Measurements from ENCODE around the gene PRKN.

PRKN gene

DNA sequence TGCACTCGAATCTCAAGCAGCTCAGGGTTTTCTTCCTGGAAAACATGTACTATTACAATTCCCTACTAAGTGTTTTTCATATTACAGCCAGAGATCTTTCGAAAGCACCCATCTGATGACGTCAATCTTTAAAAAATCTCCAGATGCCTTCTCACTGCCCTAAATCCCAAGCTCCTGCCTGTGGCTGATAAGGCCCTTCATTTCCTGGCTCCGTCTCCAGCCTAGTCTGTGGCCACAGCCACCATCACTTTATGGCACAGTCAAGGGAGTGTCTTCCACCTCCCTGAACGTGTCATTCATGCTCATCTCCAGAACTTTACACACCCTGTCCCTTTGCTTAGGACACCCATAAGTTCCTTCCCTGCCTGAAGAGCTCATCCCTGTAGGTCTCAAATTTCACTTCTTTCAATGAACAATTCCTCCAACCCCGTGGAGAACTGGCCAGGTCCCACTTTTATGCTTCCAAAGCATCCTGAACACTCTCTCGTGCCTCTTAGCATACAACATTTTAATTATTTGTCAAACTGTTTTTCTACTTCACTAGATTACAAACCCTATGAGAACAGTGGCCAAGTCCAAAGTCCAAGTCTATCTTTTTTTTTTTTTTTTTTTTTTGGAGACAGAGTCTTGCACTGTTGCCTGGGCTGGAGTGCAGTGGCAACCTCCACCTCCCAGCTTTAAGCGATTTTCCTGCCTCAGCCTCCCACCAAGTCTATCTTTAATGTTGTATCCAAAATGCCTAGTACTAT, 1347.6 kb downstream of the PRKN start:
- DNase-seq, result no peak

DNA sequence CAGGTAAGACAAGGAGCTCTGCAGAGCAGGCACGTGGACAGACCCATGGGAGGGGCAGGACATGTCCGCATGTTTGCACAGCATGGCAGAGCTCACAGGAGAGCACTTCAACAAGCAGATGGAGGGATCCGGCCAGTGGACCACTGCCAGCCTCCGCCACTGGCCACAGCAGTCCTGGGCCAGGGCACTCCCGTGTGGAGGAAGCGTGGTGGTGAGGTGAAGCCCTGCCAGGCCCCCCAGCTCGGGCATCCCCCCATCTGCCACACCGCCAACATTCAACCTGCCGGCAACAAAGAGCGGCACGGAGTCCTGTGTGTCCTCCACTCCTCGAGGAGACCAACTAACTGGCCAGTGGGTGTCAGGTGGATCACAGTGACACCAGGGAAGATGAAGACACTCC, 1349.5 kb downstream of the PRKN start:
- DNase-seq, result no peak

DNA sequence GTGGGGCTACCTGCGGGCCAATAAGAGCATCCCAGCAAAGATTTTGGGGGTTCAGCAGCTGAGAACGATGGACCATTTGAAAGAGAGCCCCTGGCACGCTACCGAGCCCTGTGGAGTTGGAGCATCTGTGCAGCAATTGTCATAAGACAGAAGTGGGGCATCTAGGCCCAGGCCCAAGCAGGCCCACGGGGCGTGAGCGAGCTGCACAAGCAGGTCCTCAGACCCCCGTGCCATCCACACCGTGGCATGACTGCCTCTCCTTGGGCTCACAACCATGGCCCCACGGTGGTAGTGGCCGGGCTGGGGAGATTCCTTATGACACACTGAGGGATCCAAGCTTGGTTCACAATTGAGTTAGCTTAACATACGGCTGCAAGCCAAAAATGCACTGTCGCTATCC, 1350.5 kb downstream of the PRKN start:
- no peak for DNase-seq

DNA sequence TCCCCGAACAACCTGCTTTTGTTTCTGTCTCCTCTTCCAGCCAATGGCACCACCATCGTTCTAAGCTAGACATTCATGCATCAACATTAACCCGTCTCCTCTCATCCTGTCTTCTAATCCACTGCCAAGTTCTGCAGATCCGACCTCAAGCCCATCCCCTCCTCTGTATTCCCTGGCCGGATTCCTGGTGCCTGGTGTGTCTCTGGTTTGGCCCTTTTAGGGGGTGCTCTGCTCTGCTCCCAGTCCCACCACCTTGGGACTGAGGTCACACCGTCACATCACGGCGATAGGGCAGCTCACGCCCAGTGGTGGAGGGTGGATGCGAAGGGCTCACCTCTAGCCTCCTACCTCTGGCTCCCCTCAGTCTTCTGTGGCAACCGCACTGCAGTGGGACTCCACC, 1351.2 kb downstream of the PRKN start:
- DNase-seq, result no peak

DNA sequence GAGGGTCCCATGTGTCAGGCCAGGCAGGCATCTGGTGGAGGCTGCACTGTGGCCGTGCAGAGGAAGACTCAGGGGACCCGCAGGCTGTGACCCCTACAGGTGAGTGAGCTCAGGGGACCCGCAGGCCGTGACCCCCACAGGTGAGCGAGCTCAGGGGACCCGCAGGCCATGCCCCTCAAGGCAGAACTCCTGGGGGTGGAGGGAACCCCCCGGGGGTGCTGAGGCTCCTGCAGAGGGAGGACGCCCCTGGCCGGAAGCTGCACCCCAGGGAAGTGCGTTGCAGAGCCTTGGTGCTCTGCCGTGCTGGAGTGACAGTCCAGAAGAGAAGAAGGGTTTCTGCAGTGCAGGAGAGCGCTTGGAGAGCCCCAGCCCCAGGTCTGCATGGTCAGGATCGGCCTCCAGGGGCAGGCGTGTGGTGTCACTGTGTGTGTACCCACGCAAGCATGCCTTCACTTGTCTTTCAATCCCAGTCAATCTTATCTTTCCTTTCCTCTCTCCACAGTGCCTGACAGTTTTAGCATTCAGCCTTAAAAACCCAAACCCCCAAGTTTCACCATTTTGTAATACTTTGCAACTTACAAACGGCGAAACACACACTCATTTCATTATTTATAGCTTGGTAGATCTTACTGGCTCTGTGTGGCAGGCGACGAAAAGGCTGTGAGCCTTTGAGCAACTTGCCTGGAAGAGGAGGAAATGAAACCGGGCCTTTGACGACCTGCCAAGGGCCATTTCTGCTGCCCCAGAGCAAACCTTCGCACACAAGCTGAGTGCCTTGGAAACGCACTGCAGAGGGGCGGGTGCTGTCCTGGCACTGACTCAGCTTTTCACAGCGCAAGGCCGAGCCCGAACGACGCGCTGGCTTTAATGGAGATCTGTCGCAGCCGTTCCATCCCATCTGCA, 1352.3 kb downstream of the PRKN start:
- DNase-seq, result peak; percentile 48 to 76

DNA sequence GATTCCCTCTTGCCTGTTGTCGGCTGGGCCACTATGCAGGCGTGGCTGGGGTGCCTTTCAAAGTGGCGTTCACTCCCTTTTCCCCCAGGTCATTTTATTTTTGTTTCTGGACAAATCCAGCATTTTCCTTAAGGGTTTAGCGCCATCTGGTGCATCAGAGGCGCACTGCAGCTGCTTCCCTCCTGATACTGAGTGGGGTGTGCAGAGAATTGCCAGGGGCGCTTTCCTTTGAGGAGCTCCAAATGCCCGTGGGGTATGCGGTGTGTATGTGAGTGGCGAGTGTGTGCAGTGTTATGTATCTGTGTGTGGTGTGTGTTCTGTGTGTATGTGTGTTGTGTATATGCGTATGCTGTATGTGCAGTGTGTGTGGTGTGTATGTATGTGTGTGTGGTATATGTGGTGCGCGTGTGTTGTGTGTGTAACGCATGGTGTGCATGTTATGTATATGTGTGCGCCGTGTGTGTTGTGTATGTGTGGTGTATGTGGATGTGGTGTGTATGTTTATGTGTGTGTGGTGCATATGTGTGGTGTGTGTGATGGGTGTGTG, 1353.6 kb downstream of the PRKN start:
- peak; percentile 51 to 84 for DNase-seq

DNA sequence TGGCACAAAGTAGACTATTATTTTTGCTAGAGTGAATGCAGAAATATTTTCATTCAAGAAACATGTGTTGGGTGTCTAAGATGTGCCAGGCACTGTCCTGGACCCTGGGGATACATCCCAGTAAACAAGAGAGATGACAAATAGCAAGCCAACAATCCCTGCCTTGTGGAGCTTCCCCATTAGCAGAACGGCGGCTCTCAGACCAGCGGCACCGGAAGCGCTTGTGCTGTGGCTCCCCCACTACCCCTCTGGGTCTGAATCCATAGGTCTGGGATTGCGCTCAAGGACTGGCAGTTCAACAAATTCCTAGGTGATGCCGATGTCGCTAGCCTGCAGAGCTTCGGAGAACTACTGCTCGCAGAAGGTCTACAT, 1355.2 kb downstream of the PRKN start:
- DNase-seq, result no peak

DNA sequence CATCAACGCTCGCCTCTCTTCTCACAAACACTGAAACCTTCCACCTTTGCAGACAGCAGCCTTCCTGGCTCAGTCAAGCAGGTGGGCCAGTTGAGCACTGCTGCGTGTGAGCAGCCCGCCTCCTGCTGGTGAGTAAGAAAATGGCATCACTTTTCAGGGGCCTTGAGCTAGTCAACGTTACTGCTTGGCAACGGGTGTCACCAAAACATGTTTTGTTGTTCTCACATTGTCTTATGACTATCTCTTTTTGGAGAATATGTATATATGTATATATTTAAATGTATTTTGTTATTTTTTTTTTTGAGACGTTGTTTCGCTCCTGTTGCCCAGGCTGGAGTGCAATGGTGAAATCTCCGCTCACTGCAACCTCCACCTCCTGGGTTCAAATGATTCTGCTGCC, 1356.7 kb downstream of the PRKN start:
- DNase-seq, result peak; percentile 23 to 71

DNA sequence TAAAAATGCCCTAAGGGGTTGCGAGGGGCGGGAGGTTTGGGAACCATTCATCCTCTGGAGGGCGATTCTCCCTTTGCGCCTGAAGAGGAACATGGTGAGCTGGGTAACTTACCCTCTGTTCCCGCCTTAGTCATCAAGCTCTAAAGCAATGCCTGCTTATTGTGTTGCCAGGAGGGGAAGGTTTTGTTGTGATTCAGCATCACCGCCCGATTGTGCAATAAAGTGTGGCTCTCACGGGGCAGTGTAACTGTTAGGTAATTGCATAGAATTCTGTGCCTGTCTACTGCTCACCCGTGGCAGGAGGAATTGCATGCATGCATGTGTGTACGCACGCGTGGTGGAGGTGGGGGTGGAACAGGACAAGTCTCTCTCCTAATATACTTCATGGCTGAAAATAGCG, 1358.2 kb downstream of the PRKN start:
- DNase-seq, result no peak

DNA sequence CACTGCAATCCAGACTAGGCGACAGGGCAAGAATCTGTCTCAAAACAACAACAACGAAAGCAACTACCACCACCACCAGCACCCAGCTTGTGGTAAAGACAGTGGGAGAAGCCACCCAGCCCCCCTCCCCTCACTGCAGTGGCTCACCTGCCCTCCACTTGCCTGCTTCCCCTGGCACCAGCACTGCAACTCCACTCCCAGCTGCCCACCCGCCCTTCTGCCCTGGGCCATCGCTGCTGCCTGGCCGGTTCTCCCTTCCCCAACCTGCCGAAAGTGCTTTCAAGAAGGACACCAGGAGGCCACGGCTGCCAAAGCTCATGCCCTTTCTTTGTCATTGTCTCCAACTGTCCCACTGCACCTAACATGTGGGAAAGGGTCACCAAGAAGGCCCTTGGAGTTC, 1359.1 kb downstream of the PRKN start:
- DNase-seq, result no peak

DNA sequence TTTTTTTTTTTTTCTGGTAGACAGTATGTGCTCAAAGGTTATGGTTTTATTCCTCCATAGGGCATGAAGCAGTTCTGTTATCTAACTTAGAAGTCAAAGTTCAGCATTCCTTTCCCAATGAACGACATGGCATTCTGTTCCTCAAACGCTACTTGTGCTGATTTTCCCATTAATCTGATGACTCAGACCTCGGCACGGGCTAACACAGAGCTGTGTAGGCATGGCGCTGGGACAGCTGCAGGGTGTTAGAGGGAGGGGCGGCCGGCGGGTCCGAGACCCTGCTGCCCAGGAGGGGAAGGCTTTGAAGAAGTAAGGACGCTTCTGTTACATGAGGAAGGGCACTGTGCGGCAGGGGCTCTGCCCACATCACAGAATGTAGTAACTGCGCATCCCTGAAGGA, 1360.1 kb downstream of the PRKN start:
- no peak for DNase-seq

DNA sequence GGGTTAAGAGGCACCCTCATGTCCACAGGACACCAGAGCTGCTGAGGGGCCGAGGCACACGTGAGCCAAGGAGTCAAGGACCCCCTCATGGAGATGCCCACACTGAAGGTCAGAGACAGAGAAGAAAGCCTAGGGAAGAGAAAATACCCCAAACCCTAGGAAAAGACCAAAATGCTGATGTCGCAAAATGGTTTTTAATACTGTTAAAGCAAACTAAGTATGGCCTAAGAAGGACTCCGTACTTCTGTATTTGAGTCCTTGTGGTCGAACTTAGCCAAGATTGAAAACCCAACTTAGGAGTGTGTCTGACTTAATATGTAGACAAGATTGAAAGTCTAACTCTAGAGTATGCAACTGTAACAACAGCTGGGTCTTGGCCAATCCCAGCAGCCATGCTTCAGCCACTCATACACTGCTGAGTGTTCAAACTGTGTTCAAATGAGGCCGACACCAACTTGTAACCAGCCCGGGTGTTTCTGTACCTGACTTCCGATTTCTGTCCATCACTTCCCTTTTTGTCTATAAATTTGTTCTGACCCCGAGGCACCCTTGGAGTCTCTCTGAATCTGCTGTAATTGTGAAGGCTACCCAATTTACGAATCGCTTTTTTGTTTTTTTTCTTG, 1361.2 kb downstream of the PRKN start:
- no peak for DNase-seq

DNA sequence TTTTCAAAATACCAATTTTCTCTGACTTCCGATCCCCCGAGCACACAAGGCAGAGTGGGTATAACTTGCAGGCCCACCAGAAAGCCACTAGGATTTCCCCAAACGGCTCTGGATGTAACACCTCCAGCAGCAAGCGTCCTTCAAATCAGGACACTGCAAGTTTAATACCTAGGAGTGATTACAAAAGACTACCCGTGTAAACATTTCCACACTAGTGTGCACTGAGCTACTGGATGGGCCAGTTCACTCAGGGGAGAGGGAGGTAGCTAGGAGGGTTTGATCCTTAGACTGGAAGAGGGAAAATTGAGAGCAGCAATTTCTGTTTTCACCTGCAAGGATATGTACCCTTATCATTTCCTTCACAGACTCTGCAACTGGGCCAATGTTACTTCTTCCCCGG, 1361.9 kb downstream of the PRKN start:
- DNase-seq, result no peak

DNA sequence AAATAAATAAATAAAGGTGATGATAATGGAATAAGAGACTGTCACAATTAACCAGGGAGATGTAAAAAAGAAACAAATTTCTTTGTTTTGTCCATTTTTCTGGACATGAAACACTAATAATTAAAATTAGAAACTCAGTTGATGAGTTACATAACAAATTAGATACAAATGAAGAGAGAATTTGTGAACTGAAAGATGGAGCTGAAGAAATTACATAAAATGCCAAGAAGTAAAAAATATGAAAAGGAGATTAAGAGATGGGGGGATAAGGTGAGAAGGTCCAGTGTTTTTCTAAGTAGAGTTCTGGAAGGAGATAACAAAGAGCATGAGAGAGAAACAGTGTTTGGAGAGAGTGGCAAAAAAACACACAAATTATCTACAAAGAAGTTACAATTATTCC, 1364.3 kb downstream of the PRKN start:
- no peak for DNase-seq

DNA sequence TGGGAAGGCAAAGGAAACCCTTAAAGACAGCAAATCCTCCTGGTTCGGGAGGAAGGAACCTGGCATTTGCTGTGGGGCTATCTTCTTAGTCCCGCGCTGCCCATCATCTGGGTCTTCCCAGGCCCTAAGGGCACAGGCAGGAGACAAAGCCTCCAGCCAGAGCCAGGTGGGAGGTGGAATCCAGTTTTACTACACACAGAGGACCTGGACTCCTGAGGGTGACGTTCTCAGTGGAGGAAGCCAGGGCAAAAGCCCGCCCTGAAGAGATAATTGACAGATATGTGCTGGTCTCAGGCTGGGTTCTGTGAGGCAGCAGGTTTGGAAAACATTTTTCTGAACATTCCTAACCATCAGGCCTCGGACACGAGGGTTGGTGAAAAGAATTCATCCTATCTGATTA, 1365.3 kb downstream of the PRKN start:
- no peak for DNase-seq

DNA sequence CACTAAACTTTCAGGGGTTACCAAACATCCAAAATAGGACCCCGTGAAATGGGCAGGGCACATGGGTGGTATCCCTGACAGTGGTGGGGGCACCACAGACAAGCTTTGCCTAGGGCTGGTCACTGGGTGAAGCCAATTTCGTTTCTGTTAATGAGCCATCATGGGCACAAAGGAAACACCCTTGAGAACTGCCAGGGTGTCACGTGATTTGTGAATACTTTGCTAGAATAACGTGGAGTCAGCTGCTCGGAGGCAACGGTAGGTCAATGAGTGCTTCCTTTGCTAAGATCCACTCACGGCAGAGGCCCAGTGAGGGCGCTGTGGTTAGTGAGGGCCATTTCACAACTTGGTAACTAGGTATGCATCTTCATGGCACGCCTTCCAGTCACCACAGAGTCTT, 1366.0 kb downstream of the PRKN start:
- no peak for DNase-seq

DNA sequence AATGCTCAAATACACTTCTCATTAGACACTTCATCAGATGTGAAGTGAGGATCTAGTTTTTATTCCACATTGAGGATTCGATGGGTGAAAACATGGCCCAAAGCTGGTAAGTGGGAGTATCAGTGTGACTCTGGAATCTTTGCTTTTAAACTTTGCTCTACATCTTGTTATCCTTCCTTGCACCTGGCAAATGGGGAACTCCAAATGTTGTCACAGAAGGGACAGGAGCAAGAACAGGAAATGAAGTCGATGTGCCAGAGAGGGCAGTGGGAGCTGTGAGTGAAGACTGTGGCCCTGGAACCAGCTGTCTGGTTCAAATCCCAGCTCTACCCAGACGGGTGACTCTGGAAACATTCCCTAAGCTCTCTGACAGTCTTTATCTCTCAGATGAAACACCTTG, 1367.0 kb downstream of the PRKN start:
- DNase-seq, result no peak

DNA sequence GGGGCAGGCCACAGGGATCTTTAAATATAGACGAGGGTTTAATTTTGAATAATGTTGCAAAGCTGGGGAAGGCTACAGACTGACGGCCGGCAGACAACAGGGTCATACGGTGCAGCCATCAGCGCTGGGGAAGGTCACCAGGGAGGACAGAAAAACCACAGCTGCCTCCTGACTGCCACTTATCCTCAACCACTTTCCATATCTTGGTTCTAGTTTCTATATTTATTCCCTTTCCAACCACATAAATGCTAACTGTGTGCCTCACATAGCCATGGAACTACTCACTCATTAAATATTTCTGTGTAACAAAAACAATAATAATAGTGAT, 1368.0 kb downstream of the PRKN start:
- no peak for DNase-seq

DNA sequence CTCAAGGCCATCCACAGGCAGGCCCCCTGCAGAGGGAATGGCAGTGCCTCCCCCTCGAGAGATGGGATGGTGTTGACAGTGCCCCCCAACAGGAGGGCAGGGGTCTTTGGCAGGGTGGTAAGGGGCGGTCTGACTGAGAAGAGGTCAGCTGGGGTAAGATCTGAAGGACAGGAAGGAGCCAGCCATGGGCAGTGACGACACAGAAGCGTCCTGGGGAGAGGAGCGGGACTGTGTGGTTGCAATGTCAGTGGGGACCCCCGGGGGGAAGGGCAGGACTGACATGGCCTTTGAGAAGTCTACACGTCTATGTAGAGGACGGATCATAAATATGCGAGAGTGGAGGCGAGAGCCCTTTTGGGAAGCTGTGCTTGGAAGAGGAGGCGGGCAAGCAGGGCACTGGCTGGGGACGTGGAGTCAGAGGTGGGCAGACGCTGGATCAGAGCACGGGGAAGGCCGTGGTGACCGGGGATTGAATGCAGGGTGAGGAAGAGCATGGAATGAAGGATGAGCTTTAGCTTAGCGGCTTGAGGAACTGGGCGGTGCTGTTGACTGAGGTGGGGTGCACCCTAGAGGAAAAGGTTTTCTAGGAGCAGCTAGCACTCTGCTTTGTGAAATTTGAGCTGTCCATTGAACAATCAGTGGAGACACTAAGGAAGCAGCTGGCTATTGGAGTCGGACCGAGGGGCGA, 1371.3 kb downstream of the PRKN start:
- DNase-seq, result no peak

DNA sequence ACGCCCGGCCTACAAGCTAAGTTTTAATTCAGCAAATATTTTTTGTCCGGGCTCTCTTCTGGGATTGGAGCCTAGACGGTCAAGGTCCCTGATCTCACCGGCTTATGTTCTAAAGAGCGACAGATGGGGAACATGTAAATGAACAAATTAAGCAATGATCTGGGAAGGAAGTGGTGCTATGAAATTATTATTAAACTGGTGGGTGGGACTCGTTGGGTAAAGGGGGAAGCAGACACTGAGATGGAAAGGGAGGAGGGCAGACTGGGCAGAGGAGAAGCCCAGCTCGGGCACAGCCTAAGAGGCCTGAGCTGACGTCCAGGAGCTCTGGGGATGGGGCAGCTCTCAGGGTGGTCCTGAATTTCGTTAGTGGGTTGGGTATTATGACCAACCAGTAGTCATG, 1371.9 kb downstream of the PRKN start:
- no peak for DNase-seq

DNA sequence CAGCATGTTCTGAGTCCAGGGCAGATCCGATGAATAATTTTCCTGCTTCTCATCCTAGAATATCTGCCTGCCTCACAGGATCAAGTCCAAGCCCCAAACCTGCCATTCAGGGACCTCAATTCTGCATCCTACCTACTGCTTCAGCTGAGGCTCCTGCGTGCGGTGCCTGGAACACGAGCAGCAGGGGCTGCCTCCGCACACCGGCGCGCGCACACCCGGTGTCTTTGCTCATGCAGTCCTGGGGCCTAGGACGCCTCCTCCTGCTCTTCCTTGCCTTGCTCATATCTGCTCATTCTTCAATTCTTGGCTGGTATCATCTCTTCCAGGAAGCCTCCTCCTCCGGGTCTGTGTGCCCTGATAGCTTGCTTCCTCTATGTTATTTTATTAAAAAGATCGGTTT, 1372.6 kb downstream of the PRKN start:
- DNase-seq, result no peak

DNA sequence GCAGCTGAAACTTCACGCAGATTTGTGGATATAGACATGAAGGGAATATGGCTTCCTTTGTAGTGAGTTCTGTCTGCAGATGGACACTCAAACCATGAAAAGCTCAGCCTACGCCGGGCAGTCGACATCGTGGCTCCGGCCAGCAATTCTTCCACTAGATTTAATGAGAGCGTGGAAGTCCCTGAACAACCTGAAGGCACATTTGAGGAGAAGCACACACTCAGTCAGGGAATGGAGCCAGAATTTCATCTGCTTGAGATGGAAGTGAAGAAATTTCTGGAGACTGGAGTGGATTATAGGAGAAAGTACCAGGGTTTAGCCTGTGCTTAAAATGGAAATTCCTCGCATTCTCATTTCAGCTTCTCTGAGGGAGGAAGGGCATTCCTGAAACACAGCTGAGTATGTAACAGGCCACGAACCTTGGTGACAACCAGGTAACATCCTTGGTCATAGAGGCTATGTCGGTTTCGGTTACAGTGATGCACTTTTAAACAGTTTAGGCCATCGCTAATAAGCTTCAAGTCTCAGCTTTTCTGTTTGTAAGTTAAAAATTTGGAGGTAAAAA, 1373.2 kb downstream of the PRKN start:
- no peak for DNase-seq

DNA sequence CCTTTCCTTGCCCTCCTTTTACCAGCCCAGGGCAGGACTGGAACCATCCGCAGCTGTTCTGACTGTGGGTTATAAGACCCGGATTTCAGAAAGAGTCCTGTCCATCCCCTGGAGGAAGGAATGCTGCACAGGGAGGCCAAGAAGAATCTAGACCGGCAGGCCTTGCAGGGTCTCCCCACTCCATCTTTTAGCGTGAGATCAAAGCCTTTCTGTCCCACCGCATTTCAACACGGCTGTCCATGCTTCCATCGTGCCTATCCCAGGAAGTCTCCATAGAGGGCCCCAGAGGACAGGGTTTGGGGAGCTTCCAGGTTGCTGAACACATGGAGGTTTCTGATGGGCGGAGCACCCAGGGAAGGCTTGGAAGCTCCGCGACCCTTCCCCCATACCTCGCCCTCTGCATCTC, 1374.4 kb downstream of the PRKN start:
- peak in 1 of 2 experiments; percentile 15 for DNase-seq

All from NCI-H526 (cell line).